B cell (primary cell): ENCODE measurements around the gene AVPI1.

Experiments
- CTCF ChIP-seq: fragments of 200-600 bp; IDR thresholded peaks from one replicate; pipeline ENCODE4 v1.8.0; 2022; ENCODE audit warnings: antibody characterized with exemption, mild to moderate bottlenecking
- EZH2 ChIP-seq: IDR thresholded peaks from 2 replicates; pipeline ENCODE4 v1.6.1; 2012; ENCODE audit warnings: borderline replicate concordance, low read depth, mild to moderate bottlenecking, moderate library complexity, low read length; ENCODE audit not compliant: insufficient read depth, poor library complexity, severe bottlenecking

- TF ChIP-seq CTCF, result no peak
- TF ChIP-seq EZH2, result no peak
Measured at GRCh38 chr10:97713339-97713825, 26.3 kb upstream of the AVPI1 start, which contains the start of gene MARVELD1.
